Trophoblast cell (in vitro differentiated cells and primary cell): ENCODE results near the gene REV3L.
"Not testable (repeated sequence)": the region's sequence is repeated elsewhere in the genome, so short reads cannot be mapped to it uniquely, and the experiment has no call there.

Experiments
- DNase-seq, 2 donors: peaks; one replicate each; pipeline ENCODE4 v3.0.0-alpha.2; 2016
- H2AFZ ChIP-seq: 2 replicates; pipeline ENCODE4 v1.6.1; 2013; ENCODE audit warnings: low read length, moderate library complexity, mild to moderate bottlenecking; ENCODE audit not compliant: insufficient read depth, poor library complexity
- H2AK5ac ChIP-seq: 2 replicates; pipeline ENCODE4 v1.6.1; 2013; ENCODE audit warnings: mild to moderate bottlenecking, low read length
- H2BK120ac ChIP-seq: 2 replicates; pipeline ENCODE4 v1.6.1; 2013; ENCODE audit warnings: low read length, mild to moderate bottlenecking, moderate library complexity; ENCODE audit not compliant: insufficient read depth, poor library complexity
- H2BK12ac ChIP-seq: 2 replicates; pipeline ENCODE4 v1.6.1; 2013; ENCODE audit warnings: mild to moderate bottlenecking, low read length, moderate library complexity
- H2BK5ac ChIP-seq: 2 replicates; pipeline ENCODE4 v1.6.1; 2013; ENCODE audit warnings: low read length, low read depth, moderate library complexity, mild to moderate bottlenecking; ENCODE audit not compliant: poor library complexity
- H3K14ac ChIP-seq: 2 replicates; pipeline ENCODE4 v1.6.1; 2013; ENCODE audit warnings: mild to moderate bottlenecking, low read length
- H3K18ac ChIP-seq: 2 replicates; pipeline ENCODE4 v1.6.1; 2013; ENCODE audit warnings: mild to moderate bottlenecking, low read length
- H3K23ac ChIP-seq: 2 replicates; pipeline ENCODE4 v1.6.1; 2013; ENCODE audit warnings: low read length
- H3K27ac ChIP-seq: 2 replicates; pipeline ENCODE4 v1.5.1; 2013; ENCODE audit warnings: low read depth, mild to moderate bottlenecking, inconsistent platforms, low read length, moderate library complexity
- H3K27me3 ChIP-seq: 2 replicates; pipeline ENCODE4 v1.6.1; 2013; ENCODE audit warnings: inconsistent platforms, mild to moderate bottlenecking, low read length, moderate library complexity; ENCODE audit not compliant: insufficient read depth
- H3K36me3 ChIP-seq, 2 experiments: 1 replicate in 1 of 2; 2 replicates in 1 of 2; pipeline ENCODE4 v1.6.1; 2013; ENCODE audit warnings: low read length in 2 of 2, mild to moderate bottlenecking in 2 of 2, moderate library complexity in 1 of 2; ENCODE audit not compliant: insufficient read depth in 2 of 2, control insufficient read depth in 1 of 2
- H3K4ac ChIP-seq: 2 replicates; pipeline ENCODE4 v1.6.1; 2013; ENCODE audit warnings: low read depth, mild to moderate bottlenecking, low read length, moderate library complexity
- H3K4me1 ChIP-seq, 2 experiments: 1 replicate in 1 of 2; 2 replicates in 1 of 2; pipeline ENCODE4 v1.6.1; 2013; ENCODE audit warnings: low read length in 2 of 2, mild to moderate bottlenecking in 2 of 2, moderate library complexity in 1 of 2; ENCODE audit not compliant: insufficient read depth in 2 of 2, control insufficient read depth in 1 of 2
- H3K4me2 ChIP-seq: 2 replicates; pipeline ENCODE4 v1.6.1; 2013; ENCODE audit warnings: inconsistent platforms, mild to moderate bottlenecking, low read length, moderate library complexity
- H3K4me3 ChIP-seq: 2 replicates; pipeline ENCODE4 v1.5.1; 2013; ENCODE audit warnings: mild to moderate bottlenecking, low read depth, low read length, inconsistent platforms
- H3K79me1 ChIP-seq: one replicate; pipeline ENCODE4 v1.6.1; 2013; ENCODE audit warnings: low read length
- H3K79me2 ChIP-seq: 2 replicates; pipeline ENCODE4 v1.6.1; 2013; ENCODE audit warnings: low read length, mild to moderate bottlenecking; ENCODE audit not compliant: control insufficient read depth, insufficient read depth, poor library complexity
- H3K9ac ChIP-seq: 2 replicates; pipeline ENCODE4 v1.6.1; 2013; ENCODE audit warnings: mild to moderate bottlenecking, low read length
- H3K9me3 ChIP-seq: 2 replicates; pipeline ENCODE4 v1.6.1; 2013; ENCODE audit warnings: low read depth, mild to moderate bottlenecking, control low read depth, inconsistent platforms, low read length; ENCODE audit not compliant: insufficient read depth
- H4K12ac ChIP-seq: 2 replicates; pipeline ENCODE4 v1.6.1; 2013; ENCODE audit warnings: low read depth, mild to moderate bottlenecking, low read length, moderate library complexity
- H4K8ac ChIP-seq: 2 replicates; pipeline ENCODE4 v1.6.1; 2013; ENCODE audit warnings: low read depth, mild to moderate bottlenecking, low read length, moderate library complexity
- H4K91ac ChIP-seq: one replicate; pipeline ENCODE4 v1.6.1; 2013; ENCODE audit warnings: low read depth, mild to moderate bottlenecking, low read length, moderate library complexity
- WGBS: extraction: QIAGEN DNeasy Blood & Tissue Kit; methylation state at CpG from one replicate; pipeline ENCODE4 v1.1.7; 2013; ENCODE audit warnings: missing lambda C conversion rate; ENCODE audit not compliant: insufficient read length, insufficient coverage; ENCODE audit errors: extremely low coverage; 5-methylcytosine and 5-hydroxymethylcytosine counted together

The REV3L gene

DNA sequence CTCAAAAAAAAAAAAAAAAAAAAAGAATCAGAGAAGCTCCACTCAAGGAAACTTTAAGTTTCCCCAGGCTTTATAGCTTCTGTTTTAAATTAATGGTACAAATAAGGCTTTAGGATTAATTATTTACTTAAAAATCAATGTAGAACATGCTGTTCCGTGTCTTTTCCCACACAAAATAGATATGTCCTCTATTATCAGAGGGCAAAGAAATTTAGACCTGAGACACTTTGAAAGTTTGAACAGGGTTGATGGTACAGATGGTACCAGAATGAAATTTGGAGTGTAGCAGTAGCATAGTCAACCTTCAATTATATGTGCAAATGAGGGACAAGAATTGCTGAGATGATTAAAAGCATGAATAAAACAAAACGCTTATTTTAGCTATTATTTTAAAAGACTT, 32.2 kb upstream of the REV3L start:
- H3K4me1 ChIP-seq, result no peaks in the 10 kb centered on the region
- DNase-seq, result no peak
- H4K12ac ChIP-seq, result no peak overlapping the region
- H2BK120ac ChIP-seq, result no peak overlapping the region
- H3K4ac ChIP-seq, result no peak overlapping the region
- WGBS, result no CpG with 5 or more reads among the region's 2 CpGs
- no peak overlapping the region for H4K8ac ChIP-seq
- no peak overlapping the region for H3K23ac ChIP-seq
- no peak overlapping the region for H4K91ac ChIP-seq
- H3K4me3 ChIP-seq, result no peak overlapping the region
- no peaks in the 10 kb centered on the region for H3K36me3 ChIP-seq
- H3K9me3 ChIP-seq, result no peaks in the 10 kb centered on the region
- H3K18ac ChIP-seq, result no peak overlapping the region
- no peak overlapping the region for H3K27ac ChIP-seq
- no peak overlapping the region for H2BK12ac ChIP-seq
- H2AK5ac ChIP-seq, result no peak overlapping the region
- H3K79me1 ChIP-seq, result no peaks in the 10 kb centered on the region
- no peak overlapping the region for H2AFZ ChIP-seq
- H3K4me2 ChIP-seq, result no peak overlapping the region
- H2BK5ac ChIP-seq, result no peak overlapping the region
- no peak overlapping the region for H3K14ac ChIP-seq
- no peak overlapping the region for H3K9ac ChIP-seq
- H3K79me2 ChIP-seq, result no peaks in the 10 kb centered on the region
- no peaks in the 10 kb centered on the region for H3K27me3 ChIP-seq

DNA sequence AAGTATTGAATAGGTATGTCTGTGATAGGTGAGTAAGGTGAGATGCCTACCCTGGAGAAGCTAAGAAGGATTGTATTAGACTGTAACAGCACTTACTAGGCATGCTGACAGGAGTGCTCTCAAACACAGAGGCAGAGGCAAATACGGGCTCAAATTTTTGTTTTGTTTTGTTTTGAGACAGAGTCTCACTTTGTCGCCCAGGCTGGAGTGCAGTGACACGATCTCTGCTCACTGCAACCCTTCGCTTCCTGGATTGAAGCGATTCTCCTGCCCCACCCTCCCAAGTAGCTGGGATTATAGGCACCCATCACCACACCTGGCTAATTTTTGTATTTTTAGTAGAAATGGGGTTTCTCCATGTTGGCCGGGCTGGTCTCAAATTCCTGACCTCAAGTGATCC, 31.5 kb upstream of the REV3L start:
- not testable (repeated sequence) for H3K4me1 ChIP-seq, H2AFZ ChIP-seq, H2BK5ac ChIP-seq, H3K14ac ChIP-seq, H3K36me3 ChIP-seq, DNase-seq, H3K23ac ChIP-seq, H2AK5ac ChIP-seq, H2BK12ac ChIP-seq, H3K27me3 ChIP-seq, H3K4me3 ChIP-seq, H3K4me2 ChIP-seq, H4K91ac ChIP-seq, H3K9ac ChIP-seq, H3K27ac ChIP-seq, H3K79me1 ChIP-seq, H2BK120ac ChIP-seq, H3K9me3 ChIP-seq, H3K18ac ChIP-seq, H4K12ac ChIP-seq, H3K4ac ChIP-seq, H4K8ac ChIP-seq, H3K79me2 ChIP-seq
- WGBS, result no CpG with 5 or more reads among the region's 6 CpGs

DNA sequence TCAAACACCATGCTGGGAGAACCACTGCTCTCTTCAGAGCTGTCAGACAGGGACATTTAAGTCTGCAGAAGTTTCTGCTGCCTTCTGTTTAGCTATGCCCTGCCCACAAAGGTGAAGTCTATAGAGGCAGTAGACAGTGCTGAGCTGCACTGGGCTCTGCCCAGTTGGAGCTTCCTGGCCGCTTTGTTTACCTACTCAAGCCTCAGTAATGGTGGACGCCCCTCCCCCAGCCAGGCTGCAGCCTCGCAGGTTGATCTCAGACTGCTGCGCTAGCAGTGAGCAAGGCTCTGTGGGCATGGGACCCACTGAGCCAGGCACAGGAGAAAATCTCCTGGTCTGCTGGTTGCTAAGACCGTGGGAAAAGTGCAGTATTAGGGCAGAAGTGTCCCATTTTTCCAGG, 24.2 kb upstream of the REV3L start:
- H3K4me1 ChIP-seq, H3K79me1 ChIP-seq, H3K36me3 ChIP-seq, H2BK120ac ChIP-seq, H3K14ac ChIP-seq, H3K4ac ChIP-seq, H4K91ac ChIP-seq, H4K8ac ChIP-seq, H2AK5ac ChIP-seq, H2BK5ac ChIP-seq, H3K4me3 ChIP-seq, H4K12ac ChIP-seq, H3K27ac ChIP-seq, H3K4me2 ChIP-seq, H3K79me2 ChIP-seq, DNase-seq, H3K27me3 ChIP-seq, H2BK12ac ChIP-seq, H3K18ac ChIP-seq, H3K9ac ChIP-seq, H3K23ac ChIP-seq, H3K9me3 ChIP-seq, H2AFZ ChIP-seq: not testable (repeated sequence)
- WGBS, result no CpG with 5 or more reads among the region's 5 CpGs

DNA sequence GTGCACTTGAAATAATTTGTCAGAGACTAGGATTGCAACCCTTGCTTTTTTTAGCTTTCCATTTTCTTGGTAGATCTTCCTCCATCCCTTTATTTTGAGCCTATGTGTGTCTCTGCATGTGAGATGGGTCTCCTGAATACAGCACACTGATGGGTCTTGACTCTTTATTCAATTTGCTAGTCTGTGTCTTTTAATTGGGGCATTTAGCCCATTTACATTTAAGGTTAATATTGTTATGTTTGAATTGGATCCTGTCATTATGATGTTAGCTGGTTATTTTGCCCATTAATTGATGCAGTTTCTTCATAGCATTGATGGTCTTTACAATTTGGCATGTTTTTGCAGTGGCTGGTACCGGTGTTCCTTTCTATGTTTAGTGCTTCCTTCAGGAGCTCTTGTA, 22.5 kb upstream of the REV3L start:
- H3K4me2 ChIP-seq, H3K4ac ChIP-seq, H3K9ac ChIP-seq, H2BK120ac ChIP-seq, H3K27ac ChIP-seq, H3K27me3 ChIP-seq, H3K79me1 ChIP-seq, H4K8ac ChIP-seq, H3K18ac ChIP-seq, H3K23ac ChIP-seq, H3K4me3 ChIP-seq, H2AFZ ChIP-seq, DNase-seq, H4K12ac ChIP-seq, H3K9me3 ChIP-seq, H3K4me1 ChIP-seq, H3K14ac ChIP-seq, H2AK5ac ChIP-seq, H2BK5ac ChIP-seq, H2BK12ac ChIP-seq, H3K36me3 ChIP-seq, H4K91ac ChIP-seq, H3K79me2 ChIP-seq: not testable (repeated sequence)
- no CpG with 5 or more reads among the region's 1 CpG for WGBS
